Effector CD4-positive, alpha-beta T cell (primary cell): Measurements from ENCODE around the gene ELMOD3.
A peak's percentile ranks its signal among the peaks of the same experiment; 100 is the strongest.
"Not testable (repeated sequence)": the region's sequence is repeated elsewhere in the genome, so short reads cannot be mapped to it uniquely, and the experiment has no call there.

ENCODE experiments used
- DNase-seq: peaks from one replicate; pipeline ENCODE4 v3.0.0-alpha.2; 2020
- total RNA-seq: gene quantifications from one replicate; lab custom pipeline; 2026; lab: John Stamatoyannopoulos, UW

Gene ELMOD3
- 28.3 reads per million, percentile 55 among the genes with 10 or more reads in this experiment for total RNA-seq

DNA sequence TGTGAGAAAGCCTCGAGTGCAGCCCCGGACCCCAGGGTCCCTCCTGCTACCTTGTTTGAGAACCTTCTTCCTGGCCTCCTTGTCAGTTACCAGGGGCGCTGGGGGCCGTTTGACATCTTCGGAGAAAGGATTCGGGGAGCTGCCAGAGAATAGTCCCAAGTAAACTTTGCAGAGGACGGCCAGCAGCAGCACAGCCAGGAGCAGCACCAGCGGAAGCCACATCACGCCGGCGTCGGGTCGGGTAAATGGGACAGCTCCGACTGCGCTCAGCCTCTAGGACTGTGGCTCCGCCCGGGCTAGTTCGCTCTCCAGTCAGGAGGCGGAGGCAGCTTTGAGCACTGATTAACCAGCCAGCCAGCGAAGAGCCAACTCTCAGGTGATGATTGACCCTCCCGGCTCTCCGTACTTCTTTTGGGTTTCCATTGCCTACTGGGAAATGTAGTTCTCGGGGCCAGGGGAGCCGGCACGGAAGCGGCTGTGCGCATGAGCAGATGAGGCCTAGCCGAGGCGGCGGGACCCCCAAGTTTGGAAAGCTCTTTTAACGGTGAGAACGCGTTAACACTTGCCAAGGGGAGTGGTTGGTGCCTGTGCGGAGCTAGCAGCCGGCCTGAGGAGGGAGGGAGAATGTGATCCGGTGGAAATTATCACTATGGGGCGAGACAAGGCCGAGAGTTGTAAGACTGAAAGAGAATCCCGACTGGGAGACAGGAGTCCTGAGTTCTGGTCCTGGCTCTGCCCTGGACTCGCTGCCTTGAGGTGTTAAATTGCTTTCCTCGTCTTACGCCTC lies at the start of gene ELMOD3, which contains the start of gene RETSAT:
ELMOD3 (plus strand) TSS at position 484 of the 787 bp plus-strand sequence. CDS start 2,430 bp downstream, outside the sequence.
RETSAT (minus strand) TSS at position 243 of the 787 bp plus-strand sequence; CDS start at position 222, 21 bp downstream.
- DNase-seq = peak; percentile 99

DNA sequence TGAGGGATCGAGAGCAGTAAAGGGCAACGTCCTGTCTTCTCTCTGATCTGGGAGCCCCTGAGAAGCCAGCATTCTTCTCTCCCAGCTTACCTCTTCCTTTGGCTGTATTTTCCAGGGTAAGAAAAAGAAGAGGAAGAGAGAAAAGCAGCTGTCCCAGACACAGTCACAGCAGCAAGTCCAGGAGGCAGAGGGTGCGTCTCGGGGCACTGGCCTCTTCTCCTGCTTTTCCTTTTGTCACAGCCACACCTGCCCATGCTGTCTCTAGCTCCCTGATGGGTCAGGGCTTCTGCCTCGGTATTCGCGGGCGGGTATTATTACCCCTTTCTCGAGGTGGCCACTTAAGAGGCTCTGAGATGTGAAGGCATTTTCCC lies 47.1 kb upstream of the ELMOD3 start:
- DNase-seq = no peak

DNA sequence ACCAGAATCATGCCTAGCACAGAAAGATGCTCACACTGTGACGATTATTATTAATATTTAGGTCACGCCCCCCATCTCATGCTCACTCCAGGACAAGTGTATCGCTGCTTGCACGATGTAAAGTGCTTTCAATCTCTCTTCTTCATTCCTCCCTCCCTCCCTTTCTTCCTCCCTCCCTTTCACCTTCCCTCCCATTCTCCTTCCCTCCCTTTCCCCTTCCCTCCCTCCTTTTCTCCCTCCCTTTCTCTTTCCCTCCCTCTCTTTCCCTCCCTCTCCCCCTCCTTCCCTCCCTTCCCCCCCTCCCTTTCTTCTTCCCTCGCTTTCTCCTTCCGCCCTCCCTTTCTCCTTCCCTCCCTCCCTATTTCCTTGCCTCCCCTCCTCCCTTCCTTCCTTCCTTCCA lies 46.4 kb upstream of the ELMOD3 start:
- DNase-seq = no peak

GRCh38 chr2:85308896-85309555 lies 45.5 kb upstream of the ELMOD3 start:
- DNase-seq = no peak

DNA sequence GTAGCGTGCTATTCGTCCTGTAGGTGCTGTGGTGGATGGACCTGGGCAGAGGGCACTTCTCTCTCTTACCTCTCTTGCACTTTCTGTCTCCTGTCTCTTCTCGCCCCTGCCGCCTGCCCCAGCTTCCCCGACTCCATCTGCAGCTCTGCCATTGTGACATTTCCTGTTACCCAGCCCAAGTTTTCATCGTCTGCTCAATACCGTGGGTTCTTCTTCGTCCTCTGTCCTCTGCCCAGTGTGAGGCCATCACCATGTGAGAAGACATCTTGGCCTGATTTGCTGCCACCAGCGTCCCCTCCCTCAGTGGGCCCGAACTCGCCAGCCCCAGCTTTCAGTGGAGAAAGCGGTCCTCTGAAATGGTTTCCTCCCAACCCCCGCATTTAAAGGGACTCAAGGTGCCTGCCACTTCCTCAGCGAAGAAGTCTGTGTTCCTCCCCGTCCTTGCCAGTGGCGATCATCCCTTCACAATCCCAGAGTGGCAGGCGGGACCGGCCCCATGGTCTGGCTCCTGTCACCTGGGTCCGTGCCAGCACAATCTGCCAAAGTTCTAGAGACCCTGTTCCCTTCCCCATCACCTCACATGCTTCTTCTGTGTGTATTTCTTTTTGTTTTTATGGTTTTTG lies 44.8 kb upstream of the ELMOD3 start:
- peak; percentile 6 for DNase-seq

DNA sequence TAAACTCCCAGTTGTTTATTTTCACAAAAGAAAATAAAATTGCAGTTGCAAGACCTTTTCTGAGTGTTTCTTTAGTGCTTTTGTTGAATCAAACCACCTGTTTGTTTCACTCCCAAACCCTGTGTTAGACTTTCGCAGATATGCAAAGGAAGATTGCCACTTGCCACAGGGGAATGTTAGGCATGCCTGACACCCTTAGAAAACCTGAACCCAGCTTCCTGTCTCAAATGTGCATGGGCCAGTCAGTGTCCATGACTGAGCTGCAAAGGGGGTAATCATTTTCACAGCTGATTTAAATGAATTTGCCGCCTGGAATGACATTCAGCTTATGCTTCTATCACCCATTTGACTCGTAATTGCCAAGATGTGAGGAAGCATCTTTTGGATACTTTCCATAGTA lies 44.2 kb upstream of the ELMOD3 start:
- no peak for DNase-seq

GRCh38 chr2:85312404-85312803 lies 42.2 kb upstream of the ELMOD3 start:
- DNase-seq = no peak

GRCh38 chr2:85314884-85315242 lies 39.7 kb upstream of the ELMOD3 start:
- no peak for DNase-seq

GRCh38 chr2:85315921-85316320 lies 38.6 kb upstream of the ELMOD3 start:
- DNase-seq = not testable (repeated sequence)

- no peak for DNase-seq
Measured at GRCh38 chr2:85318222-85319074, 36.1 kb upstream of the ELMOD3 start.

DNA sequence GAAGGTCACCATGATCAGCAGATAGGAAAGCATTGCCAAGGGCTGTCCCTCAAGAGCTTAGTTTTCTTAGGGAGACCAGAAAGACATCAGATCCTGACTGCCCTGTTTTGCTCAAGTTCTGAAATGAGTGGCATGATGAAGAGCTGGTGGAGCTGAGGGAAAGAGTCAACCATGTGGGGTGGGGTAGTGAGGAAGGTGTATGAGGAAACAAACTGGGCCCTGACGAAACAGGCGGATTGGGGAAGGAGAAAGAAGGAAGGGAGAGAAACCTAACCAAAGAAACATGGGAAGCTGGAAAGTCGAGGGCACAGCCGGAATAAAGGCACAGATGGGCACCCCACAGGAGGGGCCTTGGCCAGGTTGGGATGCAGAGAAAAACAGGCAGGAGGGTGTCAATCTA lies 34.8 kb upstream of the ELMOD3 start:
- no peak for DNase-seq

GRCh38 chr2:85323351-85323987 lies 31.1 kb upstream of the ELMOD3 start:
- DNase-seq = no peak

GRCh38 chr2:85323988-85324367 lies 30.6 kb upstream of the ELMOD3 start:
- not testable (repeated sequence) for DNase-seq

DNA sequence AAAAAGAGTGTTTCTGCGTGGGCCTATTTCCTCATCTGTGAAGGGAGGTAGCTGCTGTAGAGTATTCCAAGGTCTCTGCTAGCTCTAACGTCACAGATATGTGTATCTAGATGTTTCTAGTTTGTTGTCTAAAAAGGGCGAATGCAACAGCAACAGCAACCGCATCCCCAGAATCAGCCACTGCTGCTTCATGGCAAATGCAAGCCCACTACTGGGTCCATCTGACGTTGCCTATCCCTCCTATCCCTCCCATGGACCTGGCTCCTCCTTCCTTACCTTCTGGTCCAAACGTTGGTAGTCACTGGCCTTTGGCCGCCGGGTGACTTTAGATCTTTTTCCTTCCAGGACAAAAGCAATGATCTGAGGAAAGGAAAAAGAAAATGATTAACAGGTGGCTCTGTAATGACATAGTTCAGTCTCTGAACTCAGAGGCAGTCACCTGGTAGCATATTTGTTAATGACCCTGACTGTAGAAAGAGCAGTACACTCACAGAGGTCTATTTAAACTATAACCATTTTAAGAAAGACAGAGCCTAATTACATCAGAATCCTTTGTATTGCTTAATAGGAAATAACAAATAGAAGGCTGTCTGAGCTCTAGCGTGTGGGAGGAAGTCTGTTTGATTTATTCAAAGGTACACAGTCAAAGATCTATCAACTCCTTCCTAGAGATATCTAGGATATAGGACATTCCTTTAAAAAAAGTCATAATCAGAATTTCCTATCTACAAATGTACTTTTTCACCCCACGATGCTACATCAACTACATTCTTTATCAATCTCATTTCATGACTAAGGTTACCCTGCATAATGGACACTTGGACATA lies 29.7 kb upstream of the ELMOD3 start:
- no peak for DNase-seq

- DNase-seq = no peak
Measured at GRCh38 chr2:85325466-85325811, 29.1 kb upstream of the ELMOD3 start.

- peak; percentile 39 for DNase-seq
Measured at GRCh38 chr2:85326406-85327159, 28.0 kb upstream of the ELMOD3 start.

DNA sequence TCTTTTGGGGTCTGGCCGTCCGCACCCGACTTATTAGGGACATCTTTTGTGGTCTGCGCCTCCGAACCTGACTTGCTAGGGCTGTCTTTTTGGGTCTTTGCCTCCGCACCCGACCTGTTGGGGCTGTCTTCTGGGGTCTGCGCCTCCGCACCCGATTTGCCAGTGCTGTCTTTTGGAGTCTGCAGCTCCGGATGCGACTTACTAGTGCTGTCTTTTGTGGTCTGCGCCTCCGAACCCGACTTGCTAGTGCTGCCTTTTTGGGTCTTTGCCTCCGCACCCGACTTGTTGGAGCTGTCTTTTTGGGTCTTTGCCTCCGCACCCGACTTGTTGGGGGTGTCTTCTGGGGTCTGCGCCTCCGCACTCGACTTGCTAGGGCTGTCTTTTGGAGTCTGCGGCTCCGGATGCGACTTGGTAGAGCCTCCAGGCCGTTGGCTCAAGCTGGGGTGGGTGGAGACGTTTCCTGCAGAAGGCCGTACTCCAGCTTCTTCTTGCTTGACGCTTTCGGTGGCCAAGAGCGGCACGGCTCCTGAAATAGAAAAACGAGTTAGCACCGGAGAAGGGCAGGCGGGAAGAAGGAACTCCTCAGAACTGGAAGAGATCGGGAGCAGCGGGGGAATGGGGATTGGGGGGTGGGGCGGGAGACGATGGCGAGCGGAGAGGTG lies 27.3 kb upstream of the ELMOD3 start:
- DNase-seq = peak; percentile 54

- peak; percentile 93 for DNase-seq
Measured at GRCh38 chr2:85327822-85328617, 26.5 kb upstream of the ELMOD3 start, which contains the start of gene TGOLN2. Gene TGOLN2 (minus strand): TSS chr2:85327989. CDS start chr2:85327962, 27 bp downstream.

DNA sequence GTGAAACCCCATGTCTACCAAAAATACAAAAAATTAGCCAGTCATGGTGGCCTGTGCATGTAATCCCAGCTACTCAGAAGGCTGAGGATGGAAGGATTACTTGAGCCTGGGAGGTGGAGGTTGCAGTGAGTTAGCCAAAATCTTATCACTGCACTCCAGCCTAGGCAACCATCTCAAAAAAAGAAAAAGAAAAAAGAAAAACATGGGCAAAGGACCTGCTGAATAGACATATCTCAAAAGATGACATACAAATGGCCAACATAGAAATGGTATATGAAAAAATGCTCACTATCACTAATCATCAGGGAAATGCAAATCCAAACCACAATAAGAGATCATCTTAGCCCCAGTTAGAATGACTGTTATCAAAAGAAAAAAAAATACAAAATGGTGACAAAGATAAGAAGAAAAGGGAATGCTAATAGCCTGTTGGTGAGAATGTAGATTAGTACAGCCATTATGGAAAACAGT lies 25.4 kb upstream of the ELMOD3 start:
- DNase-seq = no peak
